Astrocyte of the cerebellum (primary cell): ENCODE results near the gene STRADA.

Source experiments
- DNase-seq: peaks from one replicate; pipeline ENCODE4 v3.0.0-alpha.2; 2011; ENCODE audit warnings: low read depth
- H3K4me3 ChIP-seq: 2 replicates; pipeline ENCODE4 v1.5.1; 2011; ENCODE audit warnings: mild to moderate bottlenecking, low read depth, low read length, moderate library complexity
- in situ Hi-C: cut with HindIII; loops from 2 replicates; pipeline ENCODE4 v1.10.0; 2017; ENCODE audit warnings: low sequenced_read_pairs
- TF ChIP-seq, protein P1 (sequence below): IDR thresholded peaks from 2 replicates; pipeline ENCODE4 v1.5.1; 2012; ENCODE audit warnings: low read length, low read depth, moderate library complexity, mild to moderate bottlenecking; ENCODE audit errors: missing control alignments

The STRADA gene

DNA sequence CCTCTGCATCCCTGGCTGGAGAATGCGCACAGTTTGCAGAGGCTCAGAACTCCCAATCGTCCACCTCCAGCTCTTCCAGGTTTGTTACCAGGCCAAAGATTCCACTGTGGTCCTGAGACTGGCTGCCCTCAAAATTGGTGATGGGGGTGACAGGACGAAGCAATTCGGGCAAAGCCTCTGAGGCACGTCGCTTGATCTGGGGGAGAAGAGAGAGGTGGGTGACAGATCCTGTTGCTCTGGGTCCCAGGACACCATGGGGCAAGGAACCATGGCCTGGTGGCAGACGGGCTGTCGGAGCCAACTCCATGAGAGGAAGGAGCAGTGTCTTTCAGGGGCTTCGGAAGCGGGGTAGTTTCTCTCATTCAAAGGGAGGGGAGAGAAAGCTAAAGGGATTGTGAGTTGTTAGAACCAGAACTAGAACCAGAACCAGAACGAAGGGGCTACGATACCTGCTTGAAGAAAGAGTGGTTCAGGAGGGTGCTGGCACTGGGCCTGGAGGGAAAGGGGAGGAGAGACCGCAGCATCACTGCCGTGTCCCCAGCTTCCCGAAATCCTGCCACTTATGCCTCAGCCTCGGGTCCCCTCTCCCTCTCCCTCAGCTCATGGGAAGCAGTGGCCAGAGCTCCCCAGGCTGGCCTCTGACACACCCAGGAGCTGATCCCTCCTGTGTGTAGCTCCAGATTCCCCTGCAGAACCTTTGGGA, 37.9 kb downstream of the STRADA start:
- TF ChIP-seq, protein P1, sequence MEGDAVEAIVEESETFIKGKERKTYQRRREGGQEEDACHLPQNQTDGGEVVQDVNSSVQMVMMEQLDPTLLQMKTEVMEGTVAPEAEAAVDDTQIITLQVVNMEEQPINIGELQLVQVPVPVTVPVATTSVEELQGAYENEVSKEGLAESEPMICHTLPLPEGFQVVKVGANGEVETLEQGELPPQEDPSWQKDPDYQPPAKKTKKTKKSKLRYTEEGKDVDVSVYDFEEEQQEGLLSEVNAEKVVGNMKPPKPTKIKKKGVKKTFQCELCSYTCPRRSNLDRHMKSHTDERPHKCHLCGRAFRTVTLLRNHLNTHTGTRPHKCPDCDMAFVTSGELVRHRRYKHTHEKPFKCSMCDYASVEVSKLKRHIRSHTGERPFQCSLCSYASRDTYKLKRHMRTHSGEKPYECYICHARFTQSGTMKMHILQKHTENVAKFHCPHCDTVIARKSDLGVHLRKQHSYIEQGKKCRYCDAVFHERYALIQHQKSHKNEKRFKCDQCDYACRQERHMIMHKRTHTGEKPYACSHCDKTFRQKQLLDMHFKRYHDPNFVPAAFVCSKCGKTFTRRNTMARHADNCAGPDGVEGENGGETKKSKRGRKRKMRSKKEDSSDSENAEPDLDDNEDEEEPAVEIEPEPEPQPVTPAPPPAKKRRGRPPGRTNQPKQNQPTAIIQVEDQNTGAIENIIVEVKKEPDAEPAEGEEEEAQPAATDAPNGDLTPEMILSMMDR, result no peak
- no peak for DNase-seq
- in situ Hi-C loops, result no loop called here
- no peak overlapping the region for H3K4me3 ChIP-seq

GRCh38 chr17:63703029-63703428, 38.6 kb downstream of the STRADA start:
- no peak overlapping the region for H3K4me3 ChIP-seq
- DNase-seq, result no peak
- in situ Hi-C loops, result no loop called here
- TF ChIP-seq, protein P1, result no peak

DNA sequence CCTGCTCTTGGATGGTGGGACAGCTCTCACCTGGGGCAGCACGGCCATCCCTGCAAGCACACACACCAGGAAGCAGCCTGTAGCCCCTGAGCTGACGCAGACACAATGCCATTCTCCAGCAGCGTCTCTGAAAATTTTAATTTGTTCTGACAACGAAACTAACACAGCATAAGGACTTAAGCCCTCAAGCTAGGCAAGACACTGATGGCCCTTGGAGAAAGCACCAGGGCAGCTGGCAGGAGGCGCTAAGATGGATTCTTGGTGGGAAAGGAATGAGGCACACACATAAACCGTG, 38.9 kb downstream of the STRADA start:
- no peak for DNase-seq
- TF ChIP-seq, protein P1, result no peak
- in situ Hi-C loops, result no loop called here
- H3K4me3 ChIP-seq, result no peak overlapping the region

DNA sequence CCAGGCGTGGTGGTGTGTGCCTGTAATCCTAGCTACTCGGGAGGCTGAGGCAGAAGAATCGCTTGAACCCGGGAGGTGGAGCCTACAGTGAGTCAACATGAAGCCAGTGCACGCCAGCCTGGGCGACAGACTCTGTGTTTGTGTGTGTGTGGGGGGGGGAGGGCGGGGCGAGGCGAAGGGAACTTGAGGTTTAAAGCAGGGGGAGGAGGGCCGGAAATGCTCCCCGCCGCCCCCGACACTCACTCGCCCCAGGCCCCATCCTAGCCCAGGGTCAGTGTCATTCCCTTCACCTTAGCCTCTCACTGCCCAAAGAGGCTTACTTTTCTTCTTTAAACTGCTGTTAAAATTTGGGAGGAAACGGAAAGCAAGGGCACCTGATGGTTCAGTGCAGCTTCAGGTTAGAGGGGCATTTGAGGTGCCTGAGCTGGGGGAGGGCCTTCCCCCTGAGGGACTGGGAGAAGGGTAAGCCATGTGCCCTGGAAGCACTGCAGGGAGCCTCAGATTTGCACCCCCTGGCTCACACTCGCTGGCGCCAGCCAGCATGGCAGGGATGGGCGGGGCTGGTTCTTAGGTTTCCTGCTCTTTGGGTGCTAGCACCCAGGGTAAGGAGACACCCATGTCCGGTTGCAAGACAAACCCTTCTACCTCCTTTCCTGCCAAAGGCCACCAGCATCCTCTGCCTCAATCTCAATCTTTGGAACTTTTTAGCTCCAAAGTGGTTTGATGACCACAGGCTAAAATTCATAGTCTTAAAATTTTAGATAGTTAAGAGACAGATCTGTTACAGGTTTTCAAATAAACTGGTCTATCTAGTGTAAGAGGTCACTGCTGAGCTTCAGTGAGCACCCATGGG, 39.5 kb downstream of the STRADA start:
- no peak overlapping the region for H3K4me3 ChIP-seq
- DNase-seq, result no peak
- in situ Hi-C loops, result no loop called here
- TF ChIP-seq, protein P1, result no peak

DNA sequence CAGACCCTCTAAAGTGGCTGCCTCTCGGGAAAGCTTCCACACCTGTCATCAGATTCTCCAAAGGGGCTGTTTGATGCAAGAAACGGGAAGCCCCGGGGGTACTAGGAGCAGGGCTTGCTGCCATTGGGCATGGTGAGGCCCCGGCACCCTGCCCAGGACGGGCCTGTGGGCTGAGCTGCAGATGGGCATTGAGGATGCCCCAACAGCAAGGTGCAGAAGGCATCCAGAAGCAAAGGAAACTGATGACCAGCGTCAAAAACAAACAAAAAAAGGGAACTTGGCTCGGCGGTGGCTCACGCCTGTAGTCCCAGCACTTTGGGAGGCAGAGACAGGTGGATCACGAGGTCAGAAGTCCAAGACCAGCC, 40.2 kb downstream of the STRADA start:
- in situ Hi-C loops, result no loop called here
- TF ChIP-seq, protein P1, result no peak
- no peak for DNase-seq
- H3K4me3 ChIP-seq, result no peak overlapping the region

GRCh38 chr17:63700528-63701455, 40.8 kb downstream of the STRADA start:
- in situ Hi-C loops, result no loop called here
- DNase-seq, result peak; percentile 11

More at GRCh38 chr17:63700528-63701455, 40.8 kb downstream of the STRADA start:
- TF ChIP-seq, protein P1, result no peak
- peak overlapping the region; percentile 51 for H3K4me3 ChIP-seq
